ENCODE results near the gene CEACAM3.
"Not testable (repeated sequence)": the region's sequence is repeated elsewhere in the genome, so short reads cannot be mapped to it uniquely, and the experiment has no call there.

CEACAM3 gene

DNA sequence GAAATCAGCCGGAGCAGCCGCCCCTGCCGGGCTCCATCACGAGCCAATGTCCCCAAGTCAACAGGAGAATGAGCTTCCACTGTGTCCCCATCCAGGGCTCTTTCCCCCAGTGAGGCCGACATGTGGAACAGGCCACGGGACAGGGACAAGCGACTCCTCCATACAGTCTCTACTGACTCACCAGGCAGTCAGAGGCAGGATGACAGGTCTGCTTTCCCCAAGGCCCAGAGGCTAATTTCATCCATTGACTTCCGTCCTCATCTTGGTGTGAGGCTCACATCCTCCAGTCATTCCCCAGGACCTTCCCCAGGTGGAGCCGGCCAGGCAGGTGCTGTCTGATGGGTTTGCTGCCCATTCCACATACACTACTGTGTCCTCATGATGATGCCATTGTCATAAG is 37.5 kb upstream of the CEACAM3 start:
- H3K4me3 ChIP-seq (ENCODE audit: low read depth, low read length, poor library complexity, severe bottlenecking): no peak overlapping the region
- H2AFZ ChIP-seq (ENCODE audit: low read length): no peak overlapping the region
- H3K9ac ChIP-seq (ENCODE audit: low read length): no peak overlapping the region
- H3K36me3 ChIP-seq (ENCODE audit: insufficient read depth, low read length): no peaks in the 10 kb centered on the region
- H3K4me2 ChIP-seq (ENCODE audit: low read length): no peak overlapping the region
- H3K9me3 ChIP-seq (ENCODE audit: low read length): no peaks in the 10 kb centered on the region
- no peaks in the 10 kb centered on the region for H3K9me2 ChIP-seq (ENCODE audit: low read depth, low read length)
- TF ChIP-seq, protein P1, sequence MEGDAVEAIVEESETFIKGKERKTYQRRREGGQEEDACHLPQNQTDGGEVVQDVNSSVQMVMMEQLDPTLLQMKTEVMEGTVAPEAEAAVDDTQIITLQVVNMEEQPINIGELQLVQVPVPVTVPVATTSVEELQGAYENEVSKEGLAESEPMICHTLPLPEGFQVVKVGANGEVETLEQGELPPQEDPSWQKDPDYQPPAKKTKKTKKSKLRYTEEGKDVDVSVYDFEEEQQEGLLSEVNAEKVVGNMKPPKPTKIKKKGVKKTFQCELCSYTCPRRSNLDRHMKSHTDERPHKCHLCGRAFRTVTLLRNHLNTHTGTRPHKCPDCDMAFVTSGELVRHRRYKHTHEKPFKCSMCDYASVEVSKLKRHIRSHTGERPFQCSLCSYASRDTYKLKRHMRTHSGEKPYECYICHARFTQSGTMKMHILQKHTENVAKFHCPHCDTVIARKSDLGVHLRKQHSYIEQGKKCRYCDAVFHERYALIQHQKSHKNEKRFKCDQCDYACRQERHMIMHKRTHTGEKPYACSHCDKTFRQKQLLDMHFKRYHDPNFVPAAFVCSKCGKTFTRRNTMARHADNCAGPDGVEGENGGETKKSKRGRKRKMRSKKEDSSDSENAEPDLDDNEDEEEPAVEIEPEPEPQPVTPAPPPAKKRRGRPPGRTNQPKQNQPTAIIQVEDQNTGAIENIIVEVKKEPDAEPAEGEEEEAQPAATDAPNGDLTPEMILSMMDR (IDR thresholded peaks at IDR 0.05; ENCODE audit: low read length): no peak
- TF ChIP-seq EZH2 (IDR thresholded peaks at IDR 0.05; ENCODE audit: borderline replicate concordance, low read length): no peak
- no peaks in the 10 kb centered on the region for H3K79me2 ChIP-seq (ENCODE audit: insufficient read depth, low read length)
- H4K20me1 ChIP-seq (ENCODE audit: insufficient read depth, low read length): no peaks in the 10 kb centered on the region
- H3K27ac ChIP-seq (ENCODE audit: low read depth, low read length, poor library complexity, severe bottlenecking): no peak overlapping the region
- no peaks in the 10 kb centered on the region for H3K4me1 ChIP-seq (ENCODE audit: insufficient read depth, low read length, severe bottlenecking)
- H3F3A ChIP-seq (ENCODE audit: insufficient read depth, low read length): no peaks in the 10 kb centered on the region
- H3K27me3 ChIP-seq (ENCODE audit: insufficient read depth, low read length): no peaks in the 10 kb centered on the region

DNA sequence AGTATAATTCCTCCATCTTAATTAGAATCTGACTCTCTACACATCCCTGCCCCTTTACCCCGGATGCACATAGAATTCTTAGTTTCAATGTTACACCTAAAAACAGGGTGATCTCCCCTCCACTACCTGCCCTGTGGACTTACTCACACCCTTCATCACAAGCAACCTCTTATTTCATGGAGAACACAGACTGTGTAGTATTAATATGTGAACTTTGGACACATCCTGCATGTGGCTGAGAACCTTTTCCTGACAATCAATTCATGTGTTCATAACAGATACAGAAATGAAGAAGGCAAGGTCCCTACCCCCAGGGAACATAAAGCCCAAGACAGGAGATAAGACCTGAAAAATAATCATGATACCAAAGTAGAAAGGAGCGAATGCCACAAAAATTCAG is 29.3 kb upstream of the CEACAM3 start:
- Histone ChIP-seq H3F3A (ENCODE audit: insufficient read depth, low read length) (no peaks in the 10 kb centered on the region), H3K4me1 (ENCODE audit: insufficient read depth, low read length, severe bottlenecking) (no peaks in the 10 kb centered on the region), H2AFZ (ENCODE audit: low read length) (no peak overlapping the region), H3K9me3 (ENCODE audit: low read length) (no peaks in the 10 kb centered on the region), H3K9ac (ENCODE audit: low read length) (no peak overlapping the region), H4K20me1 (ENCODE audit: insufficient read depth, low read length) (no peaks in the 10 kb centered on the region), H3K4me3 (ENCODE audit: low read depth, low read length, poor library complexity, severe bottlenecking) (no peak overlapping the region), H3K27me3 (ENCODE audit: insufficient read depth, low read length) (no peaks in the 10 kb centered on the region), H3K4me2 (ENCODE audit: low read length) (no peak overlapping the region), H3K36me3 (ENCODE audit: insufficient read depth, low read length) (no peaks in the 10 kb centered on the region), H3K79me2 (ENCODE audit: insufficient read depth, low read length) (no peaks in the 10 kb centered on the region), H3K27ac (ENCODE audit: low read depth, low read length, poor library complexity, severe bottlenecking) (no peak overlapping the region), H3K9me2 (ENCODE audit: low read depth, low read length) (no peaks in the 10 kb centered on the region)
- TF ChIP-seq EZH2 (IDR thresholded peaks at IDR 0.05; ENCODE audit: borderline replicate concordance, low read length): no peak
- TF ChIP-seq, protein P1 (IDR thresholded peaks at IDR 0.05; ENCODE audit: low read length): no peak

DNA sequence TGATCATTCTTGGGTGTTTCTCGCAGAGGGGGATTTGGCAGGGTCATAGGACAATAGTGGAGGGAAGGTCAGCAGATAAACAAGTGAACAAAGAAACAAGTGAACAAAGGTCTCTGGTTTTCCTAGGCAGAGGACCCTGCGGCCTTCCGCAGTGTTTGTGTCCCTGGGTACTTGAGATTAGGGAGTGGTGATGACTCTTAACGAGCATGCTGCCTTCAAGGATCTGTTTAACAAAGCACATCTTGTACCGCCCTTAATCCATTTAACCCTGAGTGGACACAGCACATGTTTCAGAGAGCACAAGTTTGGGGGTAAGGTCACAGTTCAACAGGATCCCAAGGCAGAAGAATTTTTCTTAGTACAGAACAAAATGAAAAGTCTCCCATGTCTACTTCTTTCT is 28.3 kb upstream of the CEACAM3 start:
- H2AFZ ChIP-seq (ENCODE audit: low read length); H3K79me2 ChIP-seq (ENCODE audit: insufficient read depth, low read length); H3F3A ChIP-seq (ENCODE audit: insufficient read depth, low read length); H4K20me1 ChIP-seq (ENCODE audit: insufficient read depth, low read length); H3K36me3 ChIP-seq (ENCODE audit: insufficient read depth, low read length); H3K9me2 ChIP-seq (ENCODE audit: low read depth, low read length); H3K9me3 ChIP-seq (ENCODE audit: low read length); H3K27me3 ChIP-seq (ENCODE audit: insufficient read depth, low read length); H3K27ac ChIP-seq (ENCODE audit: low read depth, low read length, poor library complexity, severe bottlenecking); H3K4me3 ChIP-seq (ENCODE audit: low read depth, low read length, poor library complexity, severe bottlenecking); H3K4me1 ChIP-seq (ENCODE audit: insufficient read depth, low read length, severe bottlenecking); H3K4me2 ChIP-seq (ENCODE audit: low read length); H3K9ac ChIP-seq (ENCODE audit: low read length): not testable (repeated sequence)

DNA sequence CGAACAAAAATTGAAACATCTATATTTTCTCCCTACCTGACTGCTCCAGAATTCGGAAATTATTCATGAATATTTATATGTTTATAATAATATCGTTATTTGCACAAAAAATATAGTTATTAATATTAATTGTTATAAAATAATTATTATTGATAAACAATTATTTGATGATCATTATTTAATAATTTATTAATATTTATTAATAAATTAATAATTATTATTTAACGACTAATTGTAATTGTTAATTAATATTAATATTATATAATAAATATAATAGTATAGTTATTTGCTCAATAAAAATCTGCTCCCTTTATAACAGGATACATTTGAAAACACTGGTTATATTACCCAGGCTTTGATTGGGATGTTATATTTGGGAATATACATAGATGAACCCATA is 26.8 kb upstream of the CEACAM3 start:
- no peak overlapping the region for H3K4me3 ChIP-seq (ENCODE audit: low read depth, low read length, poor library complexity, severe bottlenecking)
- no peak overlapping the region for H3K9ac ChIP-seq (ENCODE audit: low read length)
- no peaks in the 10 kb centered on the region for H3K79me2 ChIP-seq (ENCODE audit: insufficient read depth, low read length)
- no peaks in the 10 kb centered on the region for H3K36me3 ChIP-seq (ENCODE audit: insufficient read depth, low read length)
- H3K27me3 ChIP-seq (ENCODE audit: insufficient read depth, low read length): no peaks in the 10 kb centered on the region
- no peaks in the 10 kb centered on the region for H3K4me1 ChIP-seq (ENCODE audit: insufficient read depth, low read length, severe bottlenecking)
- TF ChIP-seq, protein P1 (IDR thresholded peaks at IDR 0.05; ENCODE audit: low read length): no peak
- no peak for TF ChIP-seq EZH2 (IDR thresholded peaks at IDR 0.05; ENCODE audit: borderline replicate concordance, low read length)
- H3K9me3 ChIP-seq (ENCODE audit: low read length): no peaks in the 10 kb centered on the region
- H3K27ac ChIP-seq (ENCODE audit: low read depth, low read length, poor library complexity, severe bottlenecking): no peak overlapping the region
- no peak overlapping the region for H2AFZ ChIP-seq (ENCODE audit: low read length)
- no peaks in the 10 kb centered on the region for H3F3A ChIP-seq (ENCODE audit: insufficient read depth, low read length)
- no peak overlapping the region for H3K4me2 ChIP-seq (ENCODE audit: low read length)
- no peaks in the 10 kb centered on the region for H4K20me1 ChIP-seq (ENCODE audit: insufficient read depth, low read length)
- H3K9me2 ChIP-seq (ENCODE audit: low read depth, low read length): no peaks in the 10 kb centered on the region

Data from OCI-LY1 (cell line).